Activated naive CD4-positive, alpha-beta T cell (primary cell): ENCODE data around the gene TRAF7.
"Not testable (repeated sequence)": the region's sequence is repeated elsewhere in the genome, so short reads cannot be mapped to it uniquely, and the experiment has no call there.

Experiments used
- DNase-seq, 4 experiments: peaks; one replicate each; lab custom pipeline; 2025; lab: John Stamatoyannopoulos, UW

Gene TRAF7

DNA sequence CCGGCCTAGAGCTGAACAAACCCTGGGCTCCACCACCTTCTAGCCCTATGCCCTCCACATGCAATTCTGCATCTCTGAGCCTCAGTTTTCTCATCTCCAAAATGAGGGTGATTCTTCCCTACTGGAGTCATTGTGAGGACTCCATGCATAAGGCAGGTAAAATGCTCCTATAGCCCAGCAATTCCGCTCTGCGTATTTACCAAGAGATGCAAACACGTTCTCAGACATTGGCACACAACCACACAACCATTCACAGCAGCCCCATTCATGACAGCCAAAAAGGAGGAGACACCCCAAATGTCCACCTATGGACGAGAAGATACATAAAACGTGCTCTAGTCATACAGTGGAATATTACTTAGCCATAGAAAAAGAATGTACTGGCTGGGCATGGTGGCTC is 44.7 kb downstream of the TRAF7 start:
- DNase-seq: no peak

- not testable (repeated sequence) for DNase-seq
Measured at GRCh38 chr16:2203119-2203688, 47.6 kb downstream of the TRAF7 start.

- DNase-seq: no peak
Measured at GRCh38 chr16:2204416-2205103, 49.0 kb downstream of the TRAF7 start.

GRCh38 chr16:2205104-2205966 is 49.8 kb downstream of the TRAF7 start, which contains the start of gene MLST8:
Gene MLST8, plus strand, starts transcription at chr16:2205454. Its CDS starts 632 bp downstream, at chr16:2206086.
- peak; percentile 83 to 94 (median 88) for DNase-seq

GRCh38 chr16:2205967-2206313 is 50.4 kb downstream of the TRAF7 start:
- no peak for DNase-seq

- no peak for DNase-seq
Measured at GRCh38 chr16:2206420-2206779, 50.8 kb downstream of the TRAF7 start.

DNA sequence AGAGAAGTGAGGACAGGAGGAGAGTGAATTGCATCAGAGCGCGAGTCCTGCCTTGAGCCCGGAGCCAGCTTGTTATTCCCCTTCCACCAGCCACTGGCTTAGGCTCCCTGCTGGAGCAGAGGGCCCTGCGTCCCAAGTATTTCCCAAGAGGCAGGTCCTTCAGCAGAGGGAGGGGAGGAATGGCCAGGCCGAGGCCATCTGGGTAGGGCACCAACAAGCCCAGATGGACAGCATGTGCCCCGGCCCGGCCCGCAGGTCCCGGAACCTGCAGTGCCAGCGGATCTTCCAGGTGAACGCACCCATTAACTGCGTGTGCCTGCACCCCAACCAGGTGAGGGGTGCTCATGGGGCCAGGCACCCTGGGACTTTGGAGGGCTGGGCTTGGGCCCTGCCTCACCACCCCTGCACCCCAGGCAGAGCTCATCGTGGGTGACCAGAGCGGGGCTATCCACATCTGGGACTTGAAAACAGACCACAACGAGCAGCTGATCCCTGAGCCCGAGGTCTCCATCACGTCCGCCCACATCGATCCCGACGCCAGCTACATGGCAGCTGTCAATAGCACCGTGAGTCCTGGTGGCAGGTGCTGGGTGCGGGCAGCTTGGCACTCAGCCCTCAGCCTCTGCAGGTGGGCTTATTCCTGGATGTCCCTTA is 51.3 kb downstream of the TRAF7 start:
- DNase-seq: no peak

DNA sequence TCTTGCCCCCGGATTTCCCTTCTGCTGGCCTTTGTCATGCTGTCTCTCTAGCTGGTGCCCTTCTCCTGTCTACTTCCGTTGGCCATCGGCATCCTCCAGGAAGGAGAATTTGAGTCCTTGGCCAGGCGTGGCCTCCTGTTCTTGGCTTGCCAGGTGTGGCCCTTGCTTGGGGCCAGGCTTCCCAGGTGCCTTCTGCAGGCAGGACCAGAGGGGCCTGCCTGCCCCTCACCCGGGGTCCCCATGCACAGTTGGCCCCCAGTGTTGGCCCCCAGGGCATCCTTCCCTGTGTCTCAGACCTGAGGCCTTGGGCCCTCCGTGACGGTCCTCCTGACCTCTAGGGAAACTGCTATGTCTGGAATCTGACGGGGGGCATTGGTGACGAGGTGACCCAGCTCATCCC is 52.3 kb downstream of the TRAF7 start:
- no peak for DNase-seq

DNA sequence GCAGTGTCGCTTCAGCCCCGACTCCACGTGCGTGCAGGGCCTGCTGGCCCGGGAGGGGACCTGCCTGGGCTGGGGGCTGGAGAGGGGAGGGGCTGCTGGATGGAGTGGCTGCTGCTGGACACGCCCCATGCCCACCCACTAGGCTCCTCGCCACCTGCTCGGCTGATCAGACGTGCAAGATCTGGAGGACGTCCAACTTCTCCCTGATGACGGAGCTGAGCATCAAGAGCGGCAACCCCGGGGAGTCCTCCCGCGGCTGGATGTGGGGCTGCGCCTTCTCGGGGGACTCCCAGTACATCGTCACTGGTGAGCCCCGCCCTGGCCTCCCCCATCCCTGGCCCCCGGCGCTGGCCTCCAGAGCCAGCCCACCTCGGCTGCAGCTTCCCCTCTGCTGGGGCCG is 52.7 kb downstream of the TRAF7 start:
- no peak for DNase-seq

- DNase-seq: no peak
Measured at GRCh38 chr16:2208772-2209171, 53.2 kb downstream of the TRAF7 start.

DNA sequence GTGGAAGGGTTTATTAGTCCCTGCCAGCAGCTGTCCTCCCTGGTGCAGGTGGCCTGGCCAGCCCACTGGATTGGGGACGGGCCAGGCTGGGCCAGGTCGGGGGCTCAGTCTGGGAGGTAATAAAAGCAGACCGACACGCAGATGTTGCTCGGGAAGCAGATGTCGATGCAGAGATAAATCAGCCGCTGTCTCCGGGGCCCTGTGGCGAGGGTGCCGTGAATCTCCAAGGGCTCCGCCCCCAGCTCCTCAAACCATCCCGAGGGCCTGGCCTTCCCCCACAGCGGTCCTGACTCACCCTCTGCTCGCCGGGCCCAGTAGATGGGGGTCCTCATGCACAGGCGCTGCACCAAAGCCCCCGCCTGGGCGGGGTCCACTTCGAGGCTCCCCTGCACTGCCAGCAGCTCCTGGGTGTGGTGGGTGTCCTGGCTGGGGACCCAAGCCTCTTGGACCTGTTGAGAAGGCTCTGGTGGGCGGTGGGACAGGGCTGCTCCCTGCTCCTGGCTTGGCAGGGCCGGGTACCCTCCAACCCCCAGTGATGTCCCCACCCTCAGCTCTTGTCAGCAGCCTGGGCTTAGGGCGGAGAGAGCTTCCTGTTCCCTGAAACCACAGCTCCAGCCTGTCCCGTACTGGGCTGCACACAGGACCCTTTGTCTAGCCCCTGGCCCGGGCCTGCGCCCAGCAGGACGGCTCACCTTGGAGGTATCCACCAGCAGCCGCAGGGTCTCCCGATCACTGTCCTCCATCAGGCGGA is 53.9 kb downstream of the TRAF7 start:
- DNase-seq: no peak

GRCh38 chr16:2210009-2210332 is 54.4 kb downstream of the TRAF7 start:
- no peak for DNase-seq

DNA sequence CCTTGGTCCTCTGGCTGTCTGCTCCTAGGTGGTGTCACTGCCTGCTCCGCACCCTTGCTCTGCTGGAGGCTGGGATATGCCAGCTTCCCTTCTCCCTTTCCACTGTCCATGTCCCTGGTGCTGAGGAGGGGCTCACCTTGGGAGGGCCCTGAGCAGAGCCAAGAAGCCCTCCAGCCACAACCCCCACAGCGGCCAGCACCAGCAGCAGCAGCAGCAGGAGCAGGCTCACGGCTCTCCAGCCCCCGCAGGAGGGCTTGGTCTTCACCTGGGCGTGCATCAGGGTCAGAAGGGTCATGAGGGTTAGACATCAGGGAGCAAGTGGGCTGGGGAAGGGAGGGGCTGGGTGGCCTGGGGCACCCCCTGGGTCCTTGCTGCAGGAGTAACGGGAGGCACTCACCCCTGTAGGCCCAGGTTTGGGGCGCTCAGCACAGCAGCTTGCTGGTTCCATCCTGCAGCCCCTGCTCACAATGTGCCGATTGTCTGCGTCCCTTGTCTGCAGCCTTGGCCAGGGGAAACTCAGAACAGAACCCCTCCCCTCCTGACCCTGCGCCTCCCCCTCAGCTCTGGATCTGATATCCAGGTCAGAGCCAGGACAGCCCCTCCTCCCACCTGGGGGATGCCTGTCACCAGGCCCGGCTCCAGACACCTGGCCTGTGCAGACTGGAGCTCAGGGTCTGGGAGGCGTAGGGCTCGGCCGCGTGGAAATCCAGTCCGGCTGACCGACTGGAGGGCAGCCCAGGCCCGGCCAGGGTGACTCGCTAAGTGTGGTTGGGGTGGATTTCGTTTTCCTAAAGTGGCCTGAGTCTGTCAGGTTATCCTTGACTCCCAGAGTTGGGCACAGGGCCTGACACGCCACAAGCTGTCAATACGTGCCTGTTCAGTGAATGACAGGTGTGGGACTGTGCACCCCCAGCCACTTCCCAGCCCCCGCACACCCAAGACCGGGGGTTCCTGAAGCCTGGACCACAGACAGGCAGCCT is 55.1 kb downstream of the TRAF7 start, which contains the start of gene BRICD5:
Gene BRICD5, minus strand, starts transcription at position 478 of the 980 bp plus-strand sequence. Its CDS starts 30 bp downstream, at position 448.
- no peak for DNase-seq

DNA sequence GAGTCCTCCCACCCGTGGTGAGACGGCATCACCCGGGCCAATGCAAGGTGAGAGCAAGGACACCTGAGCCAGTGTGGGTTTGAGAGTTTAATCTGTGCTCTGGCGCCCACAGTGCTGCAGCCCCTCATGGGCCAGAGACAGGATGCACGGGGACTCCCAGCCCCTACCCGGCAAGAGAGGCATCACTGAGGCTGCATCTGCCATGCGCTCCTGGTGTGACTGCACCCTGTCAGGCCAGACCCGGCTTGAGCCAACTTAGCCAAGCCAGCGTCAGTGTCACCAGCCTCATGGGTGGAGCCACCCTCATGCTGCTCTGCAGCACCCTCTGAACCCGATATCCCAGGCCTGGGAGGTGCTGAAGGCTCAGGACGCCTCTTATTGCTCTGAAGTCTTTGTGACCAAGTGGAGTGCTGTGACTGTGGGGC is 56.4 kb downstream of the TRAF7 start:
- DNase-seq: no peak

GRCh38 chr16:2212362-2213324 is 57.1 kb downstream of the TRAF7 start:
- no peak for DNase-seq

DNA sequence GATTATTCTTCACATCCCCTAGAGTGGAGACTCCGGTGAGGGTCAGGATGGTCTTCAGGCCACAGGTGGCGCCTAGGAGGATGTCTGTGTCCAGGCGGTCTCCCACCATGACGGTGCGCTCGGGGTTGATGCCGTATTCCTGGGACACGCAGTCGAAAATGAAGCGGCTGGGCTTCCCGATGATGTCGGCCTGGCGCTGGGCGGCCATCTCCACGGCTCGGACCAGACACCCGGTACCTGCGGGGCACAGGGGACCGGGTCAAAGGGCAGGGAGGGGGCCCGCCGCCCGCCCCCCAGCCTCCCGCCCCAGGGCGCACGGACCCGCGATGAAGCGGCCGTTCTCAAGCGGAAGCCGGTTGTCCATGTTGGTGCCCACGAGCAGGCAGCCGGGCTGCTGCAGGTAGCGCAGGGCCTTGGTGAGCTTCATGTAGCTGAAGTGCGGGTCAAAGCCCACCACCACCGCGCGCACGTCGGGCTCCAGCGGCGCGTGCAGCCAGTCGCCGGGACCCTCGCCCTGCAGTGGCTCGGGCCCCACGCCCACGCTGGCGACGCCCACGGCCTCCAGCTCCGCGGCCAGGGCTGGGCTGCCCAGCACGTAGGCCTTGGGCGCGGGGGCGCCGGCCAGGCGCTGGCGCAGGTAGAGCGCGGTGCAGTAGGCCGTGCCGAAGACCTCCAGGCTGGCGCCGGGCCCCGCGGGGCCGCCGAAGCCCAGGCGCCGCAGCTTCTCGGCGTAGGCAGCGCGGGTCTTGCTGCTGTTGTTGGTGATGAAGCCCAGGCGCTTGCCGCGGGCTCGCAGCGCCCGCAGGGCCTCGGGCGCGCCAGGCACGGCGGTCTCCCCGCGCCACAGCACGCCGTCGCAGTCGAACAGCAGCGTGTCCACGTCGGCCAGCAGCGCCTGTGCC is 58.5 kb downstream of the TRAF7 start:
- no peak for DNase-seq

- DNase-seq: no peak
Measured at GRCh38 chr16:2214719-2214968, 59.1 kb downstream of the TRAF7 start, which contains the start of gene PGP. Gene PGP, minus strand, starts transcription at chr16:2214840. Its CDS starts 63 bp downstream, at chr16:2214777.

DNA sequence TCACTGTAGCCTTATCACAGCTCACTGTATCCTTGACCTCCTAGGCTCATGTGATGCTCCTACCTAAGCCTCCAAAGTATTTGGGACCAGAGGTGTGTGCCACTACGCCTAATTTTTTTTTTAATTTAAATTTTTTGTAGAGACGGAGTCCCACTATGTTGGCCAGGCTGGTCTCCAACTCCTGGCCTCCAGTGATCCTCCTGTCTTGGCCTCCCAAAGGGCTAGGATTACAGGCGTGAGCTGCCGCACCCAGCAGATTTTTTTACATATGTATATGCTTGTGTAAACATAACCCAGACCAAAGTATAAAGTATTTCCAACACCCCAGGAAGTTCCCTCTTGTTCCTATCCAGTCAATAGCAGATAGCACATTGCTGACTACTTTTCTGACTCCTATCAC is 60.7 kb downstream of the TRAF7 start:
- no peak for DNase-seq
